SK-N-SH (cell line): Measurements from ENCODE around the gene OR14A16. TPM values are rescaled to one million over a fixed set of nuclear protein-coding genes. Genes with fewer than 3 reads are reported as not detected.

Experiments
- CTCF ChIA-PET: fragments of 300-600, 350-600 bp; formaldehyde crosslinking; extraction: SDS; loops from one replicate; lab custom pipeline; 2021; lab: Yijun Ruan, JAX
- POLR2A ChIA-PET: fragments of 350-600 bp; sonication (Branson Sonifier 250); formaldehyde crosslinking; extraction: SDS; loops from one replicate; lab custom pipeline; 2020; ENCODE audit warnings: antibody characterized with exemption, inconsistent platforms; lab: Yijun Ruan, JAX
- DNase-seq: peaks from one replicate; pipeline ENCODE4 v3.0.0; 2012
- H2AFZ ChIP-seq: fragments of 200-600 bp; sonication (generic); 2 replicates; pipeline ENCODE4 v1.8.1; 2016; ENCODE audit warnings: antibody characterized with exemption, mild to moderate bottlenecking, low read depth
- H3F3A ChIP-seq: fragments of 200-600 bp; sonication (generic); replicated peaks from 2 replicates; pipeline ENCODE3; 2016; ENCODE audit warnings: antibody characterized with exemption, mild to moderate bottlenecking; ENCODE audit not compliant: insufficient read depth
- H3K27ac ChIP-seq, 2 experiments: fragments of 200-500 bp in 1 of 2; fragments of 200-600 bp in 1 of 2; sonication (Bioruptor generic) in 1 of 2; sonication (generic), shearing (Covaris generic) in 1 of 2; 2 replicates each; pipeline versions ENCODE4 v1.5.1 to v1.6.1; 2014 to 2016; ENCODE audit warnings: low read depth in 2 of 2, inconsistent platforms in 1 of 2, low read length in 1 of 2, mild to moderate bottlenecking in 1 of 2, mixed read lengths in 1 of 2
- H3K27me3 ChIP-seq: fragments of 200-600 bp; sonication (generic), shearing (Covaris generic); 2 replicates; pipeline ENCODE4 v1.6.1; 2016; ENCODE audit warnings: mixed run types; ENCODE audit not compliant: insufficient read depth
- H3K36me3 ChIP-seq, 2 experiments: fragments of 200-500 bp in 1 of 2; fragments of 200-600 bp in 1 of 2; sonication (Bioruptor generic) in 1 of 2; sonication (generic) in 1 of 2; replicated peaks in 1 of 2; 2 replicates each; pipeline versions ENCODE3 to v1.5.1; 2014 to 2016; ENCODE audit warnings: low read length in 1 of 2, mild to moderate bottlenecking in 1 of 2; ENCODE audit not compliant: insufficient read depth in 2 of 2, control insufficient read depth in 1 of 2
- H3K4me1 ChIP-seq, 2 experiments: fragments of 200-500 bp in 1 of 2; fragments of 200-600 bp in 1 of 2; sonication (Bioruptor generic) in 1 of 2; sonication (generic), shearing (Covaris generic) in 1 of 2; 2 replicates each; pipeline versions ENCODE4 v1.5.1 to v1.6.1; 2014 to 2016; ENCODE audit warnings: low read depth in 1 of 2, low read length in 1 of 2, mixed run types in 1 of 2; ENCODE audit not compliant: insufficient read depth in 2 of 2, control insufficient read depth in 1 of 2
- H3K4me2 ChIP-seq: fragments of 200-600 bp; sonication (generic), shearing (Covaris generic); 2 replicates; pipeline ENCODE4 v1.6.1; 2017; ENCODE audit warnings: mixed run types
- H3K4me3 ChIP-seq, 2 experiments: fragments of 200-500 bp in 1 of 2; fragments of 200-600 bp in 1 of 2; sonication (Bioruptor generic) in 1 of 2; sonication (generic), shearing (Covaris generic) in 1 of 2; 2 replicates each; pipeline versions ENCODE4 v1.5.1 to v1.8.1; 2014 to 2016; ENCODE audit warnings: low read depth in 2 of 2, inconsistent platforms in 1 of 2, low read length in 1 of 2, mild to moderate bottlenecking in 1 of 2, mixed read lengths in 1 of 2, moderate library complexity in 1 of 2
- H3K79me2 ChIP-seq: fragments of 200-600 bp; sonication (generic); 2 replicates; pipeline ENCODE4 v1.8.1; 2017; ENCODE audit warnings: mild to moderate bottlenecking; ENCODE audit not compliant: insufficient read depth
- H3K9ac ChIP-seq: fragments of 200-600 bp; sonication (generic); 2 replicates; pipeline ENCODE4 v1.6.1; 2017; ENCODE audit warnings: mixed run types
- H3K9me2 ChIP-seq: fragments of 200-600 bp; sonication (generic); 2 replicates; pipeline ENCODE4 v1.6.1; 2017; ENCODE audit warnings: mixed run types
- H3K9me3 ChIP-seq: fragments of 200-600 bp; sonication (generic); 2 replicates; pipeline ENCODE4 v1.6.1; 2017; ENCODE audit warnings: mixed run types, mild to moderate bottlenecking, moderate library complexity
- H4K20me1 ChIP-seq: fragments of 200-600 bp; sonication (generic); 2 replicates; pipeline ENCODE4 v1.6.1; 2017; ENCODE audit warnings: mild to moderate bottlenecking, mixed run types; ENCODE audit not compliant: insufficient read depth
- CHD2 ChIP-seq: fragments of 150-350 bp; IDR thresholded peaks from 2 replicates; pipeline ENCODE4 v1.6.1; 2018; ENCODE audit warnings: low read length; ENCODE audit not compliant: partially characterized antibody
- ELF1 ChIP-seq: IDR thresholded peaks from 2 replicates; pipeline ENCODE4 v1.4.0; 2012
- EP300 ChIP-seq, 2 experiments: IDR thresholded peaks; 2 replicates each; pipeline versions ENCODE4 v1.4.0 to v1.6.1; 2012; ENCODE audit warnings: borderline replicate concordance in 1 of 2, low read depth in 1 of 2, low read length in 1 of 2
- FOXJ3 ChIP-seq: sonication (generic); formaldehyde crosslinking; IDR thresholded peaks from 2 replicates; pipeline ENCODE4 v1.5.1; 2020; ENCODE audit warnings: mild to moderate bottlenecking, missing genetic modification reagents
- FOXM1 ChIP-seq: IDR thresholded peaks from 2 replicates; pipeline ENCODE4 v1.4.0; 2012; ENCODE audit warnings: low read depth, mild to moderate bottlenecking
- MEF2A ChIP-seq: IDR thresholded peaks from 2 replicates; pipeline ENCODE4 v1.4.0; 2012; ENCODE audit warnings: low read depth, borderline replicate concordance
- MXI1 ChIP-seq: IDR thresholded peaks from 2 replicates; pipeline ENCODE4 v1.6.1; 2012; ENCODE audit warnings: mild to moderate bottlenecking, low read depth, low read length, improper control_type of control experiment
- NFIC ChIP-seq: IDR thresholded peaks from 2 replicates; pipeline ENCODE4 v1.4.0; 2012; ENCODE audit warnings: borderline replicate concordance
- NRF1 ChIP-seq: IDR thresholded peaks from 2 replicates; pipeline ENCODE4 v1.6.1; 2012; ENCODE audit warnings: low read depth, mild to moderate bottlenecking, low read length
- SIN3A ChIP-seq: IDR thresholded peaks from 2 replicates; pipeline ENCODE4 v1.6.1; 2012; ENCODE audit warnings: low read depth, mild to moderate bottlenecking, low read length, moderate library complexity, borderline replicate concordance
- YY1 ChIP-seq: IDR thresholded peaks from 2 replicates; pipeline ENCODE4 v1.4.0; 2012; ENCODE audit warnings: low read depth, mild to moderate bottlenecking
- WGBS: methylation state at CpG from one replicate; pipeline ENCODE4 v1.1.6; 2017; ENCODE audit warnings: low lambda C conversion rate; 5-methylcytosine and 5-hydroxymethylcytosine counted together
- polyA plus RNA-seq, 3 experiments: library from polyadenylated mRNA; depleted of rRNA; stranded (reverse); fragments of >200 nt; gene quantifications; 2 replicates each; pipeline ENCODE4 v1.2.3, GENCODE V29; 2012
- TF ChIP-seq, protein P1 (sequence below): fragments of 200-600 bp; sonication (generic); IDR thresholded peaks from 2 replicates; pipeline ENCODE4 v1.6.1; 2017; ENCODE audit warnings: antibody characterized with exemption, mild to moderate bottlenecking, moderate library complexity
- TF ChIP-seq, protein P2 (sequence below): IDR thresholded peaks from 2 replicates; pipeline ENCODE4 v1.4.0; 2012; ENCODE audit warnings: low read depth

The OR14A16 gene
- polyA plus RNA-seq, 1 of the 3 experiments (the other 2 are of a cell fraction) = not detected

DNA sequence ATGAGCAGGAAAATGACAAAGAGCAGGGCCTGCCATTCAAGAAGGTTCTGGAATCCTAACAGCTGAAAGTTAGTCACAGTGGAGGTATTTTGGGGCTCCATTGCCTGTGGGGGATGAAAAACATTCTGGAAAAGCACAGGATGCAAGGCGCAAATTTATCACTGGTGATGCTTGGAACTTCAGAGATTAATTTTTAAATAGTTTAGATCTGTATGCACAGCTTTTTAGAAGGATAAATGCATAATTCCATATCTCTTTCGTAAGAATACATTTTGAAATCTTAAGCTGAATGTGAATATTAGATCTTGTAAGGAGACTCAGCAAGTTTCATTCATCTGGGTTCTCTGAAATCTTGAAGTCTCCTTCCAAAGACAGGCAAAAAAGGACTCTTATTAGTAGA lies 17.9 kb upstream of the OR14A16 start, which contains the start of gene OR11L1:
Gene OR11L1, minus strand, starts transcription at position 101 of the 400 bp plus-strand sequence. Its CDS starts 0 bp downstream, at position 101.
- H3K36me3 ChIP-seq = no peaks in the 10 kb centered on the region
- no peak for TF ChIP-seq FOXJ3 (CRISPR knock-in tag)
- TF ChIP-seq YY1 = no peak
- TF ChIP-seq MXI1 = no peak
- TF ChIP-seq, protein P1, sequence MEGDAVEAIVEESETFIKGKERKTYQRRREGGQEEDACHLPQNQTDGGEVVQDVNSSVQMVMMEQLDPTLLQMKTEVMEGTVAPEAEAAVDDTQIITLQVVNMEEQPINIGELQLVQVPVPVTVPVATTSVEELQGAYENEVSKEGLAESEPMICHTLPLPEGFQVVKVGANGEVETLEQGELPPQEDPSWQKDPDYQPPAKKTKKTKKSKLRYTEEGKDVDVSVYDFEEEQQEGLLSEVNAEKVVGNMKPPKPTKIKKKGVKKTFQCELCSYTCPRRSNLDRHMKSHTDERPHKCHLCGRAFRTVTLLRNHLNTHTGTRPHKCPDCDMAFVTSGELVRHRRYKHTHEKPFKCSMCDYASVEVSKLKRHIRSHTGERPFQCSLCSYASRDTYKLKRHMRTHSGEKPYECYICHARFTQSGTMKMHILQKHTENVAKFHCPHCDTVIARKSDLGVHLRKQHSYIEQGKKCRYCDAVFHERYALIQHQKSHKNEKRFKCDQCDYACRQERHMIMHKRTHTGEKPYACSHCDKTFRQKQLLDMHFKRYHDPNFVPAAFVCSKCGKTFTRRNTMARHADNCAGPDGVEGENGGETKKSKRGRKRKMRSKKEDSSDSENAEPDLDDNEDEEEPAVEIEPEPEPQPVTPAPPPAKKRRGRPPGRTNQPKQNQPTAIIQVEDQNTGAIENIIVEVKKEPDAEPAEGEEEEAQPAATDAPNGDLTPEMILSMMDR = no peak
- TF ChIP-seq EP300 (IDR thresholded peaks at IDR 0.05; ENCODE audit: borderline replicate concordance in 1 of 2, low read depth in 1 of 2, low read length in 1 of 2) = no peak
- TF ChIP-seq ELF1 = no peak
- no peak for TF ChIP-seq NRF1
- TF ChIP-seq, protein P2, sequence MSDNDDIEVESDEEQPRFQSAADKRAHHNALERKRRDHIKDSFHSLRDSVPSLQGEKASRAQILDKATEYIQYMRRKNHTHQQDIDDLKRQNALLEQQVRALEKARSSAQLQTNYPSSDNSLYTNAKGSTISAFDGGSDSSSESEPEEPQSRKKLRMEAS = no peak
- TF ChIP-seq, all 33 proteins: peak for 0
- Histone ChIP-seq H4K20me1 (no peaks in the 10 kb centered on the region), H3K4me3 (no peak within 1 kb of the TSS), H3K9me3 (no peaks in the 10 kb centered on the region), H3K4me2 (no peak within 1 kb of the TSS), H3K27ac (no peak within 1 kb of the TSS), H3K4me1 (no peaks in the 10 kb centered on the region), H3K9me2 (no peaks in the 10 kb centered on the region), H2AFZ (no peak within 1 kb of the TSS), H3F3A (no peaks in the 10 kb centered on the region), H3K27me3 (no peaks in the 10 kb centered on the region; the same call in 1 of the 2 replicates), H3K79me2 (no peaks in the 10 kb centered on the region), H3K9ac (no peak within 1 kb of the TSS)
- no peak for DNase-seq
- POLR2A ChIA-PET = no interaction called here
- CTCF ChIA-PET = no interaction called here
- 17% methylated on average over 2 of the region's 2 CpGs for WGBS

DNA sequence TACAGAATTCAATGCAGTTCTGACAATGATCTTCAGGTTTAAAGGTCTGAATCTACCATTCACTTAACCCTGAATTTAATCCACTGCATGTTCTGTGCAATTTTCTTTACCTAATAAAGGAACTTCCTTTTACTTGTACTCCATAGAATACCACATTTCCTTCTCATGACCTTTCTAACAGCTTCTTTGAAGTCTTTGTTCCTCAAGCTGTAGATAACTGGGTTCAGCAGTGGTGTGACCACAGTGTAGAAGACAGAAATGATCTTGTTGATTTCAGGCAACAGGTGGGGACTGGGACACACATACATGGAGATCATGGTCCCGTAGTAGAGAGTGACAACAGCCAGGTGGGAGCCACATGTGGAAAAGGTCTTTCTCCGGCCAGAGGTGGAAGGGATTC lies 16.9 kb upstream of the OR14A16 start:
- H3K9me2 ChIP-seq = no peaks in the 10 kb centered on the region
- TF ChIP-seq FOXM1 (no peak), CHD2 (no peak), NFIC (no peak), SIN3A (no peak), MXI1 (no peak), YY1 (no peak), MEF2A (no peak), NRF1 (no peak)
- TF ChIP-seq, protein P1 = no peak
- no peak overlapping the region for H3K4me3 ChIP-seq
- no peaks in the 10 kb centered on the region for H3K9me3 ChIP-seq
- H3K27me3 ChIP-seq = no peaks in the 10 kb centered on the region; the same call in 1 of the 2 replicates
- 10% methylated on average over 2 of the region's 2 CpGs for WGBS
- no peaks in the 10 kb centered on the region for H3F3A ChIP-seq
- no peak overlapping the region for H3K4me2 ChIP-seq
- DNase-seq = no peak
- H3K4me1 ChIP-seq = no peaks in the 10 kb centered on the region
- ChIA-PET POLR2A (no interaction called here), CTCF (no interaction called here)
- H4K20me1 ChIP-seq = no peaks in the 10 kb centered on the region
- H3K36me3 ChIP-seq = no peaks in the 10 kb centered on the region
- H2AFZ ChIP-seq = no peak overlapping the region
- H3K9ac ChIP-seq = no peak overlapping the region
- H3K79me2 ChIP-seq = no peaks in the 10 kb centered on the region
- no peak overlapping the region for H3K27ac ChIP-seq
